ENCODE measurements around the gene UGT1A5.

The UGT1A5 gene

GRCh38 chr2:233705911-233706506 lies 6.7 kb upstream of the UGT1A5 start:
- DNase-seq (ENCODE audit: low read depth), result no peak
- TF ChIP-seq CTCF (IDR thresholded peaks at IDR 0.05; ENCODE audit: control insufficient read depth, extremely low read depth, insufficient read depth), result no peak
- H3K4me3 ChIP-seq (ENCODE audit: low read depth, low read length), result no peak overlapping the region

GRCh38 chr2:233706720-233707119 lies 6.0 kb upstream of the UGT1A5 start:
- no peak overlapping the region for H3K4me3 ChIP-seq (ENCODE audit: low read depth, low read length)
- no peak for DNase-seq (ENCODE audit: low read depth)
- no peak for TF ChIP-seq CTCF (IDR thresholded peaks at IDR 0.05; ENCODE audit: control insufficient read depth, extremely low read depth, insufficient read depth)

GRCh38 chr2:233707940-233708644 lies 4.6 kb upstream of the UGT1A5 start:
- peak; percentile 22 for DNase-seq (ENCODE audit: low read depth)
- TF ChIP-seq CTCF (IDR thresholded peaks at IDR 0.05; ENCODE audit: control insufficient read depth, extremely low read depth, insufficient read depth), result no peak
- H3K4me3 ChIP-seq (ENCODE audit: low read depth, low read length), result no peak overlapping the region

GRCh38 chr2:233708942-233709341 lies 3.8 kb upstream of the UGT1A5 start:
- no peak for DNase-seq (ENCODE audit: low read depth)
- TF ChIP-seq CTCF (IDR thresholded peaks at IDR 0.05; ENCODE audit: control insufficient read depth, extremely low read depth, insufficient read depth), result no peak
- H3K4me3 ChIP-seq (ENCODE audit: low read depth, low read length), result no peak overlapping the region

GRCh38 chr2:233711312-233712008 lies 1.2 kb upstream of the UGT1A5 start:
- peak; percentile 57 for DNase-seq (ENCODE audit: low read depth)
- H3K4me3 ChIP-seq (ENCODE audit: low read depth, low read length), result no peak overlapping the region
- TF ChIP-seq CTCF (IDR thresholded peaks at IDR 0.05; ENCODE audit: control insufficient read depth, extremely low read depth, insufficient read depth), result peak; percentile 93

- TF ChIP-seq CTCF (IDR thresholded peaks at IDR 0.05; ENCODE audit: control insufficient read depth, extremely low read depth, insufficient read depth), result no peak
- no peak overlapping the region for H3K4me3 ChIP-seq (ENCODE audit: low read depth, low read length)
- no peak for DNase-seq (ENCODE audit: low read depth)
Measured at GRCh38 chr2:233713262-233713615, 532 bp downstream of the UGT1A5 start.

Measured in LNCaP clone FGC (cell line).